IPS-NIHi7 (cell line): ENCODE data around the gene OGFOD2.

Experiments
- DNase-seq: peaks from one replicate; pipeline ENCODE4 v3.0.0; 2012; ENCODE audit warnings: mixed read lengths; ENCODE audit errors: extremely low spot score

OGFOD2 gene

DNA sequence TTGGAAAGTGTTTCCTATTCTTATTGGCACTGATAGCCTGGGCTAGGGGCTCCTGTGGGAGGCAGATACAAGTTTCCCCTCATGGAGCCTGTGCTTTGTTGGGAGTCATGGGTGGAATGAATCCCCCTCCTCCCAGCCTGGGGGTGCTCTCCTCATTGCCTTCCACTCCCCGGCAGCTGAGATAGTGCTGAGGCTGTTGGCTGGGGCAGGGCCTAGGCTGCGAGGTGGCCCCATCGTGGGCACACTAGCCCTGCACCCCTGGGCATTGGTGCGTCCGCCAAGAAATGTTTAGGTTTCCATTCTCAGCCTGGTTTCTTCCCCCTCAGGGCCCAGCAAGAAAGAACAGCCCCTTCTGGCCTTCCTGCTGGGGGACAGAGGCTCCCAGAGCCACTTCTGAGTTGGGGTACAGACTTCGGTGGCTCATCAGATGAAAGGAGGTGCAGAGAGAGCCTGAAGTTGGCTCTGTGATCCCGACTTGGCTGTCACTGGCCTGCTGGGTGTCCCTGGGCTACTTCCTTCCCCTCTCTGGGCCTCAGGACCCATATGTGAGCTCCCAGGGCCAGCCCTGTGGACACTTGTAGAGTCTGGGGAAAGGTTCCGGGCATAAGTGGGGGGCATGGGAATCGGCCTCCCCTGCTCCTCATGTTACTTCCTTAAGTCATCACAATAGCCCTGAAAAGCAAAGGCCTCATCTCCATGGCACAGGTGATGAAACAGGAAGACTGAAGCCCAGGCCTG, 2.8 kb downstream of the OGFOD2 start:
- no peak for DNase-seq

DNA sequence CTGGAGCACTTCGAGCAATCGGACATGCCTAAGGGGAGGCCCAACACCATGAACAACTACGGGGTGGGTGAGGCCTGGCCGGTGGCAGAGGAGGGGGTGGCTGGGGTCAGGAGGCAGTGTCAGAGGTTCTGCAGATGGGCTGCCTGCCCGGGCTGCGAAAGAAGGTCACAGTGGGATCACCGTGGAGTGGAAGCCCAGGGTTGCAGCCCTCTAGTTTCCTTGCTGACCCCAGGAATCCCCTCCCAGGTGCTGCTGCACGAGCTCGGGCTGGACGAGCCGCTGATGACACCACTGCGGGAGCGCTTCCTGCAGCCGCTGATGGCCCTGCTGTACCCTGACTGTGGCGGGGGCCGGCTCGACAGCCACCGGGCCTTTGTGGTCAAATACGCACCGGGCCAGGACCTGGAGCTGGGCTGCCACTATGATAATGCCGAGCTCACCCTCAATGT, 3.5 kb downstream of the OGFOD2 start:
- no peak for DNase-seq

DNA sequence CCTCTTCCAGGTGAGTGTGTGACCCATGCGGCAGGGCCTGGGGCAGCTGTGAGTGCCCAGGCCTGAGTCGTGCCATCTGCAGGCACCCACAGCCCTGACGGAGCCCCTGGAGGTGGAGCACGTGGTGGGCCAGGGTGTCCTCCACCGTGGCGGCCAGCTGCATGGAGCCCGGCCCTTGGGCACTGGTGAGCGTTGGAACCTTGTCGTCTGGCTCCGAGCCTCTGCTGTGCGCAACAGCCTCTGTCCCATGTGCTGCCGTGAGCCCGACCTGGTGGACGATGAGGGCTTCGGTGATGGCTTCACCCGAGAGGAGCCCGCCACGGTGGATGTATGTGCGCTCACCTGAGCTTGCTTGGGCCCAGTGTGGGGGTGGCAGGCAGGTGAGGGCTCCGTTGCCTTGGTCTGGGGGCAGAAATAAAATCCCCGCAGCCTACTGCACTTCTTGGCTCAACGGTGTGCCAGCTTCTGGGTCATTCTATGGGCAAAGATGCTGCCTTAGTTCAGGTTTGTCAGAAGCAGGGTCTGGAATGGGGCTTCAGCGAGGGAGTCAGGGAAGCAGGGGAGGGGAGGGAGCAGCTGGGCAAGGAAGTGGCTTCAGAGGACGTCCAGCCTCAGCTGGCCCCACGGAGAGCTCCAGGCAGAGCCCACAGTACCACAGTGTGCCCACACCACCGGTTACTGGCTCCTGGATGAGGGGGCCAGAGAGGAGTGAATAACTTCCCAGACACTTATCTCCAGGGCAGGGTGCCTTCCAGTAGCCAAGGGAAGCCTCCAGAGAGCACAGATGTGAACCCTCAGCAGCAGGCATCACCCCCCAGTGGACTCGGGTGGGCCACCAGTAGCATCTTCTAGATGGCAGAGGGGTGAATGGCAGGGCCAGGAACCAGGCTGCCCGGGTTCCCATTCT, 4.2 kb downstream of the OGFOD2 start:
- no peak for DNase-seq

DNA sequence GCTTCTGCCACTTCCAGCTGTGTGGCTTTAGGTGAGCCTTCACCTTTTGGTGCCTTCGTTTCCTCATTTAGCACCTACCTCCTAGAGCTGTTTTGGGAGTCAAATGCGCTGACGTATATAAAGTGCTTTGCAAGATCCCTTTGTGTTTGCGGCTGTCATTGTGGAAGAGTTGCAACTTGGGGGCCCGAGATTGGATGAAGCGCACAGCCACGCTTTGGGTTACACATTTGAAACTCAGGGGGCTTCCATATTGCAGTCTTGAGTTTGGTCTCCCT, 4.8 kb downstream of the OGFOD2 start:
- no peak for DNase-seq

DNA sequence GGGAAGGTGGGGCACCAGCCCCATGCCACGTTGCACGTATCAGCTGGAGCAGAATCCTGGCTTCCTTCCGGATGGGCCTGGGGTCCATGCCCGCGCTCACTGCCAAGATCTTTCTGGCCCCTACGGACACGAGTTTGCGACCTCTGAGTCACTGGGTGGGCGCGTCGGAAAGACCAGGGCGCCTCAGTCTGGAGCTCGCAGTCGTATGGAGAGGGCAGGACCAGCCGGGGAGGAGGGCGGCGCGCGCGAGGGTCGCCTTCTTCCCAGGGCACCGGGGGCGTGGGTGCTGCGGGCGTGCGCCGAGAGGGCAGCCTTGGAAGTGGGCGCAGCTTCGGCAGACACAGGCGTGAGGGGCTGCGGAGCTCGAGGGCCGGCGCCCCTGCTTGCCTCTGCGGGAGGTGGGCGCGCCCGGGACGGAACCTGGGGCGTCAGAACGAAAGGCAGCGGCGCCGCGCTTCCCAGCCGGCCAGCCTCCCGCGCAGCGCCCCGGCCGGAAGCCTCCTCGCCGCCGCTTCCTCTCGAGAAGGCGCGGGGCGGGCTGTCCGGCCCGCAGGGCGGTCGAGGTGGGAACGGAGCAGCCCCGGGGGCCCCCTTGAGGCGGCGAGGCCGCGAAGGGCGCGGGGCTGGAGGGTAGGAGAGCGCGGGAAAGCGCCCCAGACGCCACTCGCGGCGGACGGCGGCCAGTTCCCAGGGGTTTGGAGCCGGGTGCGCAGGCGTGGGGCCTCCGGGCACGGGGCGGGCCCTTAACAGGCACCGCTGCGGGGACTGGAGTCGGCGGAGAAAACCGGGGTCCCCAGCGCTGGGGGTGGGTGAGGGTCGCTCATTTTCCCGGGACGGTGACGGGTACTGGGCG, 5.4 kb downstream of the OGFOD2 start, which contains the start of gene ARL6IP4:
TSS of gene ARL6IP4 (plus strand) at position 499 of the 853 bp plus-strand sequence. CDS start 459 bp downstream, outside the sequence.
- peak; percentile 80 for DNase-seq

DNA sequence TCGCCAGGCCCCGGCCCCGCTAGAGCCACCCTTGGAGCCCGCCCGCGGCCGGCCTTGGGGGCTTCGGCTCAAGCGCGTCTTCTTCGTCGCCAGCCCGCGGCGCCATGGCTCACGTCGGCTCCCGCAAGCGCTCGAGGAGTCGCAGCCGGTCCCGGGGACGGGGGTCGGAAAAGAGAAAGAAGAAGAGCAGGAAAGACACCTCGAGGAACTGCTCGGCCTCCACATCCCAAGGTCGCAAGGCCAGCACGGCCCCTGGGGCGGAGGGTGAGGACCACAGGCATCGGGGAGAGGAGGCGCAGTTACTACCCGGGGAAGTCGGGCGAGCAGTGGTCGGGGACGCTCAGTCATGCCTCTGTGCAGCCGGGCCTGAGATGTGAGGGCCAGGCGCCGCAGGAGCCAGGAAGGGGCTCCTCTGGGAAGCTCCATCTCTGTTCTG, 6.0 kb downstream of the OGFOD2 start:
- no peak for DNase-seq

DNA sequence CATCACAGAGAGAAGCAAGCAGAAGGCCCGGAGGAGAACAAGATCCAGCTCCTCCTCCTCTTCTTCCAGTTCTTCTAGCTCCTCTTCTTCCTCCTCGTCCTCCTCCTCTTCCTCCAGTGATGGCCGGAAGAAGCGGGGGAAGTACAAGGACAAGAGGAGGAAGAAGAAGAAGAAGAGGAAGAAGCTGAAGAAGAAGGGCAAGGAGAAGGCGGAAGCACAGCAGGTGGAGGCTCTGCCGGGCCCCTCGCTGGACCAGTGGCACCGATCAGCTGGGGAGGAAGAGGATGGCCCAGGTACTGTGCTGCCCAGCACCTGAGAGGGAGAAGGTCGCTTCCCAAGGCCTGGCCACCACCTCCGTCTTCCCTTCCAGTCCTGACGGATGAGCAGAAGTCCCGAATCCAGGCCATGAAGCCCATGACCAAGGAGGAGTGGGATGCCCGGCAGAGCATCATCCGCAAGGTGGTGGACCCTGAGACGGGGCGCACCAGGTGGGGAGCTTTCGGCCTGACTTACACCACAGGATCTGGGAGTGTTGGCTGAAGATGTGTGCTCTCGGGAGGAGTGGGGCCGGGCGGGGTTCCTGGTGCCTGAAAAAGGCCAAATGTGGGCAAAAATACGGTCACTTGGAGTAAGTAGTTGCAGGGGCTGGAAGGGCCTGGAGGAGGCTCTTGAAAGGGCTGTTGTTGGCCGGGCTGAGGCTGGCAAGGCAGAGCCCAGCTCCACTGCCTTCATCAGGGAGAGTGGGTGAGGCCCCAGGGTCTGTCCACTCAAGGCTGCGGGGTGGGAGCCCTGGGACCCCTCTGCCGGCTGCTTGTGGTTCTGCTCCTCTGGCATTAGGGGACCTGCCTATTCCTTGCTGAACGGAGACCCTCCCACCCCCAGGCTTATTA, 6.8 kb downstream of the OGFOD2 start:
- no peak for DNase-seq

DNA sequence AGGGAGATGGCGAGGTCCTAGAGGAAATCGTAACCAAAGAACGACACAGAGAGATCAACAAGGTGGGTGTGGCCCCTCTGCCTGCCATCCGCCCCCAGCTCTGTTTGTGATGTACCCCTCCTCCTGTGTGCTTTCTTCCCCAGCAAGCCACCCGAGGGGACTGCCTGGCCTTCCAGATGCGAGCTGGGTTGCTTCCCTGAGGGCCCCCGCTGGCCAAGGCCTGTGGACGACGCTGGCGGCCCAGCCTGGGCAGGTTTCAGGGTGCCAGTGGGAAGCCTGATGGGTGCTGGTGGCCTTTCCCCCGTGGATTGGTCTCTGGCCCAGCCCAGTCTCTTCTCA, 7.4 kb downstream of the OGFOD2 start:
- DNase-seq, result no peak

DNA sequence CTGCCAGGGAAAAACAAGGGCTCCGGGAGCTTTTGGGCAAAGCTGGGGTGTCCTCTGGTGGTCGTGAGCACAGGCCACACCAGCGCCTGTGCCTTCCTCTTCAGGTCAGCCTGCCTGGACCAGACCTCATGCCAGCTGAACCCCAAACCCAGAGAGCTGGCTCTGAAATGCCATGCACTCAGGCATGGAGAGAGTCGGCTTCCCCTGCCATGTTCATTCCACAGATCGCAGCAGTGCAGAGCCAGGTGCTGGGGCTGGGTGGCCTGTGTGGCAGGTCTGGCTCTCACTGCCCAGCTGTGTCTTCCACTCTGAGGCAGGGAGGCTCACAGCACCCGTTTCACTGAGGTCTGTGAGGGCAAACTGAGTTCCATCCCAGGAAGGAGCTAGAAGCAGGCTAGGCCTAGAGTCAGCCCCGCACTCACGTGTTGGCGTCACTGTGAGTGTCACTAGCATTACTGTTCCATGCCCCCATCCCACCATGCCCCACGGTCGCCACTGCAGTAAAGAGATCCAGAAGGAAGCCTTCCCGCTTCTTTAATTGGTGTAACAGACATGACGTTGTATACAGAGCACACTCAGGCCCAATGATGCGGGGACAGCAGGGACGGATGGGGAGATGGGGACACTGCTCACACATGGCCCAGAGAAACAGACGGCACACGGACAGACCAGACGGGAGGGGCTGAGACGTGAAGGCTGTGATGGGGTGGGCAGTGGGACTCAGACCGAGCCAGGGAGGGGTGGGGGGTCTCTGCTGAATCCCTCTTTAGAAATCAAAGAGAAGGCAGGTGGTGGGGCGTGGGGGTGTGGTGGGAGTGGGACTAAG, 8.1 kb downstream of the OGFOD2 start:
- DNase-seq, result no peak

DNA sequence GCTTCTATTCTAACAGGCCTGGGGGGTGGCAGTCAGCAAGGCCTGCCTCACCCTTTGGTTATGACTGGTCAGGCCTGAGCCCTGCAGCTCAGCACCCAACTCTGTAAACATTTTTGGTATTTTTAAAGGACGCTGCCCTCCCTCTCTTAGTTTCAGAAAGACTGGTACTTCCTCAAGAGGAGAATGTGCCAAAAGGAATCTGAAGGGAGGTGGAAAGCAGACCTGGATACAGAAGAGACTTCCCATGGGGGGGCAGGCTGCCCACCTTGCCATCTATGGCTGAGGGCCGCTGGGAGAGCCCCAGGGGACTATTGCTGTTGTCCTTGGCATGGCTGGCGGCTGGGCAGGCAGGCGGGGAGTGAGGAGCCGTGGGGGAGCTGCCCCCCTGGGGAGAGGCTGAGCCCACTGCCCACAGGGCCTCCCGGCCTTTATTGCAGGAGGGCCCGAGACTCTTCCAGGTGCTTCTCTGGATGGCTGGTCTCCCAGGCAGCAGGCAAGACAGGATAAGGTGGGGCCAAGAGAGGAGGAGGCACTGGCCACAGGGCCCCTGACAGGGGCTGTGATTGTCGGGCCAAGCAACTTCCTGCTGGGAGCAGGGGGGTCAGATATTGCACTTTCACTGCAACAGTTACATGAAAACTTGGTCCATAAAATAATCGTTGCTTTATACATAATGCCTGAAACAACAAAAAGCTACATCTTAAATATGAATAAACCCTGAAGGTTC, 8.9 kb downstream of the OGFOD2 start:
- DNase-seq, result no peak

DNA sequence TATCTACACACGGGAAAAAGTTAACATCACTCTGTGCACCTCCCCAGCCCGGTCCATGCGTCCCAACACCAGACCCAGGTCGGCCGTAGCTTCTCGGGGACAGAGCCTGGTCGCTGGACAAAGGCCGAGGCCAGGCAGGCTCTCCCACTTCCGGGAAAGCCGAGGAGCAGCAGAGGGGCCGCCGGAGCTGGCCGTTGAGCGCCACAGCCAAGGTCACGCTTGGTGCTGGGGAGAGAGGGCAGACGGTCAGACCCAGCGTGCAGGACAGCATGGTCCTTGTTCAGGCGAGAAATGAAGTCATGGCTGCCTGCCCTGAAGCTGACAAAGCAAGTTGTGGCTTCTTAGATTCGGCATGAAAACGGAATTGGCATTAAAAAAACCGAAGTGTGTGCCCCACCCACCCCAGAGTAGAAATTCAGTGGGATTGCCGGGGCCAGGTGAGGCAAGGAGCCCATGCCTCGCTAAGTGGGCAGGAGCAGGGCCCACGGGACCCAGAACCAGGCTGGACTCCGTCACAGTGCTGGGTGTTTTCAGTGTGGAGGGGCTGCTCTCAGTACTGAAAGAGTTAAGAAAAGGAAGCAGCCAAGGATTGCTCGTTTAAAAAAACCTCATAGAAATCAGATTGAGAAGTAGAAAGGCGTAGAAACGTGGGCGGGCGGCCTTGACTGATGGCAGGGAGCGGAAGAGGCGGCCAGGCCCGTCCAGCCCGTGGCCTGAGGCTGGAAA, 9.7 kb downstream of the OGFOD2 start:
- DNase-seq, result no peak

DNA sequence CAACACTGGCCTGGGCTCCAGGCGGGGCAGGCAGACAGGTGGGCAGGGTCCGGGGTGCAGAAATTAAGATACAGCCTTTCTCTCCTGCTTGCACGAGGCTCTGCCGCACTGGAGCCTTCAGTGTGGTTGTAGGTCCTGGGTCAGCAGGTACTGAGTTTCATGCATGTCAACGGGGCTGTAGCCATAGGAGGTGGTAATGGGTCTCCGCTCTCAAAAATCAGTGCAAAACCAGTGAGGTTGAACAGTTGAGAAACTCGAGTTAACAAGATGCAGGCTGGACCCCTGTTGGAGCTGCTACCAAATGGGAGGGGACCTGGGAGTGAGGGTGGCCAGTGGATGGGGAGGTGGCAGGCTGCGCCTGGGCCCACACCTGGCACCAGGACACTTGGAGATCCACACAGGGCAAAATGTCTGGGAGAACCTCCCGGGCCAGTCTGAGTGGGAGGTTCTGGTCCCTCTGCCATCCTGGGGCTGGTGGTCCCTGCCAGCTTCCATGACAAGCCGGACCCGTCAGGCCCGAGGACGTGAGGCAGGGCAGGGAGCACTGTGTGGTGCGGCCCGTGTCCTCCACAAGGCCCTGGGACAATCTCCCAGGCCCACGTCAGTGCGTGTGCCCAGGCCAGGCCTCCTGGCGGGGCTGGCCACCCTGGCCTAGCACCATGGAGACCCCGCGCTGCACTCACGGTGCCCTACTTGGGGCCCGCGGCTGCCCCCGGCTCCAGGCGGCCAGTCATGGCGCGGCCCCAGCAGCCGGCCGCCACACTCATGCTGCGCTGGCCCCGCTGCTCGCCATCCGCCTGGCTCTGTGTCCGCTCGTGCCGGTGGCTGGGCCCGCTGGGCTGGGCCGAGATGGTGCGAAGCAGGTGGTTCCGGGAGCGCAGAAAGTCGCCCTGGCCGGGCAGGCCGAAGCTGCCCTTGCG, 10.6 kb downstream of the OGFOD2 start:
- no peak for DNase-seq

DNA sequence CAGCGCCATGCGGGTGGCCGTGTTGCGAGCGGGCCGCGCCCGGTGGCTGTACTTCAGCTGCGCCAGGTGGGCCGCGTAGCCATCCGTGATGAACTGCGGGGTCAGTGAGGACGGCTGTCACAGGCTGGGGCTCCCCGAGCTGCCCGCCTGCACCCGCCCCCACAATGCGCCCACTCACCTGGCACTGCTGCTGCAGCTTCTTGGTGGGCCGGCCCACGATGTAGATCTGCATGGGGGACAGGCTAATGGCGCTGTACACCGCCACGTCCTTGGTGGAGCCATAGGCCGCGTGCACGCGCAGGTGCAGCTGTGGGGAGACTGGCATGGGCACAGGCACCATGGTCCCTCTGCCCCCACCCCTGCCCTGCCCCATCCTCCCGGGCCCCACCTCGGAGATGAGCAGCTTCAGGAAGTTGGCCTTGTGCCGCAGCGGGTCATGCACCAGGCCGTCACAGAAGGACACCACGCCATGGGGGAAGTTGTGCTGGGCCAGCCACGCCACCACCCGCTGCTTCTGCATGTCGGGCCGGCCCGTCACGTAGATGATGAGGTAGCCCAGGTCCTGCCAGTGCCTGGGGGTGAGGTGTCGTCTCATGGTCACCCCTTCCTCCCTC, 11.3 kb downstream of the OGFOD2 start:
- DNase-seq, result no peak

DNA sequence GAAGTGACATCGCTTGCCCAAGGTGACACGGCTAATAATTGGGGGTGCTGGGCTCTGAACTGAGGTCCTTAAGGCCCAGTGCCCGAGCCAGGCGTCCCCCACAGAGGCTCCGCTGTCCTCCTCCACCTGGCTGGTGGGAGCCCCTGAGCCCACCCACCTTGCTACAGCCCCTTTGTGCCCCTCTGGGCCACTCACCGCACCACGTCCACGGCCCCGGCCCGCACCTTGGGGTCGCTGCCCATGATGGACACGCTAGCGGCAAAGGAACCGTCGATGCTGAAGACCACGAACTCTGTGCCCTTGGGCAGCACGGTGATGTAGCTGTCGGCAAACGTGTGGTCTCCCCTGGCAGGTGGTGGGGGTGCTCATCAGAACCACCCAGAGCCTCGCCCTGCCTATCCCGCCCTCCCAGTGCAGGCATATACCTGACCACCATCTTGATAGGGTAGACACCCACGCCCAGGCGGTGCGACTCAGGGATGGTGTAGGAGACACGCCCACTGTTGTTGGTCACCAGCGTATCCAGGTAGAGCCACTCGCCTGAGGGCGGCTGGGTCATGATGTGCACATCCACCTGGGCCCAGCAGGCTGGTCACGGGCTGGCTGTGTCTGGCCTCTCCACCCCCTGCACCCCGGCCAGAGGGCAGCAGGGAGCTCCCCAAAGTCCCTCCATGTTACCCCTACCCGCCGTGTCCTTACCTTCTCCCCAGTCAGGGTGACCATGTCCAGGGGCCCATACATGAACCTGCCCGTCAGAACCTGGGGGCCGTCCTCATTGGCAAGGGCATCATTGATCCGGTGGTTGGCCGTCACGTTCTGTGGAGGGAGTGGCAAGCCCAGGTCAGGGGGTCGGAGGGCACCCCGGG, 12.3 kb downstream of the OGFOD2 start:
- no peak for DNase-seq

DNA sequence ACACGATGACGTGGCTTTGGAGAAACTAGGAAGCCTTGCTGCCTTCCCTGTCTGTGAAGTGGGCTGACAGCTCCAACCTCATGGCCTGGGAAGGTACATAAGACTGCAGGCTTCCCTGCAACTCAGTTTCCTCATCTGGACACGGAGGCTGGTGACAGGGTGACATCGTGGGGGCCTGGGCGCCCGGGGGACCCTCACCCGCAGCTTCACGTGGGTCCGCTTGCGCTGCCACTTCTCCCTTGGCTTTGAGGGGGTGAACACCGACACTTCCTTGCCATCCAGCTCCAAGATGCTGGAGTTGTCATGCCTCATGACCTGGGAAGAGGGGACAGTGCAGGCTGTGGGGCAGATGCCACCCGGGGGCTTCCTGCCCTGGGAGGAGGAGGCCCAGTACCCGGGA, 13.0 kb downstream of the OGFOD2 start:
- no peak for DNase-seq

DNA sequence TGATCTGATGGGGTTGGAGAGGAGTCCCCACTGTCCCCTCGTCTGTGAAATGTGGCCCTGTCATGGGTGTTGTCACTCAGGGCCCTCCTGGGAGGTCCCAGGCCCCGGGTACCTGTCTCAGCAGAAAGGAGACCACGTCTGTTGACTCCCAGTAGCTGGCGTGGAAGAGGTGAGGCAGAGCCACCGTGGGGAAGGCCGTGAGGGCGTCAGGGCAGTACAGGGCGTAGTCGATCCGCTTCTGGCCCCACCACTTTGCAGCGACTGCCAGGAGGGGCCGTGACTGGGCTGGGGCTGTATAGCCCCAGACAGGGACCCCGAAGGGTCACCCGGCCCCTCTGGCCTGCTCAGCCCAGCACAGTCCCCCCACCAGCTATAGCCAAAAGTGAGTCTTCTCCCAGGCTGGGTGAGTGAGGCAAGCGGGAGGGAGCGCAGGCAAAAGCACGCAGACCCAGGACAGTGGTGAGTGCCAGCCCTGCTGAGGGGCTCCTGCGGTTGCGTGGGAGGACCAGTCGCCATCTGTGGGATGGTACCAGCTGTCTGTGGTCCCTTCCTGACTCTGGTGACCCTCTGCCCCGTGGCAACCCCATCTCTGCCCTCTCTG, 13.7 kb downstream of the OGFOD2 start:
- no peak for DNase-seq
